Measurements from ENCODE around the gene ITPR1.

GRCh38 chr3:4454142-4454541 is 39.0 kb upstream of the ITPR1 start:
- TF ChIP-seq, protein P1, sequence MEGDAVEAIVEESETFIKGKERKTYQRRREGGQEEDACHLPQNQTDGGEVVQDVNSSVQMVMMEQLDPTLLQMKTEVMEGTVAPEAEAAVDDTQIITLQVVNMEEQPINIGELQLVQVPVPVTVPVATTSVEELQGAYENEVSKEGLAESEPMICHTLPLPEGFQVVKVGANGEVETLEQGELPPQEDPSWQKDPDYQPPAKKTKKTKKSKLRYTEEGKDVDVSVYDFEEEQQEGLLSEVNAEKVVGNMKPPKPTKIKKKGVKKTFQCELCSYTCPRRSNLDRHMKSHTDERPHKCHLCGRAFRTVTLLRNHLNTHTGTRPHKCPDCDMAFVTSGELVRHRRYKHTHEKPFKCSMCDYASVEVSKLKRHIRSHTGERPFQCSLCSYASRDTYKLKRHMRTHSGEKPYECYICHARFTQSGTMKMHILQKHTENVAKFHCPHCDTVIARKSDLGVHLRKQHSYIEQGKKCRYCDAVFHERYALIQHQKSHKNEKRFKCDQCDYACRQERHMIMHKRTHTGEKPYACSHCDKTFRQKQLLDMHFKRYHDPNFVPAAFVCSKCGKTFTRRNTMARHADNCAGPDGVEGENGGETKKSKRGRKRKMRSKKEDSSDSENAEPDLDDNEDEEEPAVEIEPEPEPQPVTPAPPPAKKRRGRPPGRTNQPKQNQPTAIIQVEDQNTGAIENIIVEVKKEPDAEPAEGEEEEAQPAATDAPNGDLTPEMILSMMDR (IDR thresholded peaks at IDR 0.05): no peak
- no peak for TF ChIP-seq POLR2AphosphoS5 (IDR thresholded peaks at IDR 0.05)

All from gastroesophageal sphincter (tissue), 3 donors.